Activated CD8-positive, alpha-beta T cell treated with anti-CD3 and anti-CD28 coated beads for 36 hours (primary cell): Measurements from ENCODE around the gene FN3KRP. TPM values are rescaled to one million over a fixed set of nuclear protein-coding genes. Genes with fewer than 3 reads are reported as not detected.
"Not testable (repeated sequence)": the region's sequence is repeated elsewhere in the genome, so short reads cannot be mapped to it uniquely, and the experiment has no call there.

Source experiments
- ATAC-seq: fragments of 200-7000 bp; cut with Tn5 transposase; one replicate; pipeline ENCODE4 v1.10.0; 2021; ENCODE audit warnings: mild to moderate bottlenecking, moderate library complexity
- CTCF ChIA-PET: fragments of 350-600 bp; sonication (Branson Sonifier 250); formaldehyde crosslinking; loops from one replicate; lab custom pipeline; 2021; ENCODE audit warnings: antibody characterized with exemption; lab: Charles Lee
- POLR2A ChIA-PET: fragments of 350-600 bp; sonication (Branson Sonifier 250); formaldehyde crosslinking; loops from one replicate; lab custom pipeline; 2021; ENCODE audit warnings: antibody characterized with exemption; lab: Charles Lee
- DNase-seq: peaks from one replicate; pipeline ENCODE4 v3.0.0-alpha.2; 2020
- H3K27ac Mint-ChIP-seq: one replicate; pipeline ENCODE4 v1.8.0; 2021; ENCODE audit warnings: mild to moderate bottlenecking, mixed read lengths
- H3K27me3 Mint-ChIP-seq: one replicate; pipeline ENCODE4 v1.8.0; 2021; ENCODE audit warnings: mixed read lengths
- H3K36me3 Mint-ChIP-seq: one replicate; pipeline ENCODE4 v1.8.0; 2021; ENCODE audit warnings: low read depth, mixed read lengths
- H3K4me1 Mint-ChIP-seq: one replicate; pipeline ENCODE4 v1.8.0; 2021; ENCODE audit warnings: low read depth, mixed read lengths
- H3K4me3 Mint-ChIP-seq: one replicate; pipeline ENCODE4 v1.8.0; 2021; ENCODE audit warnings: mild to moderate bottlenecking, moderate library complexity, mixed read lengths
- H3K9me3 Mint-ChIP-seq: one replicate; pipeline ENCODE4 v1.8.0; 2021; ENCODE audit warnings: mixed read lengths
- CTCF ChIP-seq: fragments of 200-600 bp; IDR thresholded peaks from one replicate; pipeline ENCODE4 v1.8.0; 2022; ENCODE audit warnings: antibody characterized with exemption, mild to moderate bottlenecking
- intact Hi-C: fragments of 100-400 bp; cut with micrococcal nuclease; formaldehyde crosslinking; loops from one replicate; pipeline ENCODE4 v1.10.0; 2022
- total RNA-seq, 2 experiments: library from RNA; stranded (reverse); gene quantifications; one replicate each; pipeline ENCODE4 v1.2.3, GENCODE V29; 2021

Gene FN3KRP
- total RNA-seq, 2 experiments from 2014 or later: 28.3 to 32.8 TPM

GRCh38 chr17:82767041-82767754 is 50.7 kb downstream of the FN3KRP start:
- Mint-ChIP-seq H3K9me3 (no peaks in the 10 kb centered on the region), H3K36me3 (peaks cover 34% of the 10 kb centered on the region), H3K4me1 (peaks cover 10% of the 10 kb centered on the region), H3K27ac (no peak overlapping the region), H3K27me3 (no peaks in the 10 kb centered on the region), H3K4me3 (no peak overlapping the region)
- ChIA-PET POLR2A (no interaction called here), CTCF (interaction anchor here (0.9 to 3.7 kb wide), 5 partner anchors 8 to 111 kb away, joined by 3 to 17 read pairs (median 5); no protein-coding TSS in a partner anchor)
- TF ChIP-seq CTCF: peak; percentile 73
- intact Hi-C loops: no loop called here
- DNase-seq (peak; percentile 72), ATAC-seq (no peak)

DNA sequence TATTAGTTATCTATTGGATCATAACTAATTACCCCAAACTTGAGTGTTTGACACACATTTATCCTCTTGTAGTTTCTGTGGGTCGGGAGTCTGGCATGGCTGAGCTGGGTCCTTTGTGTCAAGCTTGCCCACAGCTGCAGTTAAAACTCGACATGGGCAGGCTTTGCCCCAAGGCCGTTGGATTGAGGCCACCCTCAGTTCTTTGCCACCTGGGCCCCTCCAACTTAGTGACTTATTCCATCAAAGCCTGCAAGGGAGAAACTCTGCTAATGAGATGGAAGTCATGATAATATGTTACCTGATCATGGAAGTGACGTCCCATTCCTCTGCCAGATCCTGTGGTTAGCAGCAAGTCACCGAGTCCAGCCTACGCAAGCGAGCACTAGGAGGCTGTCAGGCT is 52.5 kb downstream of the FN3KRP start:
- ChIA-PET CTCF (interaction anchor here (1.0 to 2.0 kb wide), 3 partner anchors 11 to 100 kb away, joined by 3 to 7 read pairs (median 3); no protein-coding TSS in a partner anchor), POLR2A (interaction anchor here (0.7 kb wide), 1 partner anchor 633 kb away, joined by 3 read pairs; no protein-coding TSS in a partner anchor)
- H3K27me3 Mint-ChIP-seq: no peaks in the 10 kb centered on the region
- intact Hi-C loops: no loop called here
- ATAC-seq (no peak), DNase-seq (no peak)
- no peak for TF ChIP-seq CTCF
- peaks cover 7% of the 10 kb centered on the region for H3K4me1 Mint-ChIP-seq
- H3K36me3 Mint-ChIP-seq: peaks cover 36% of the 10 kb centered on the region
- H3K9me3 Mint-ChIP-seq: no peaks in the 10 kb centered on the region
- H3K27ac Mint-ChIP-seq: no peak overlapping the region
- no peak overlapping the region for H3K4me3 Mint-ChIP-seq

- no peak for ATAC-seq
These were observed 55.5 kb downstream of the FN3KRP start for GRCh38 chr17:82772026-82772425.

DNA sequence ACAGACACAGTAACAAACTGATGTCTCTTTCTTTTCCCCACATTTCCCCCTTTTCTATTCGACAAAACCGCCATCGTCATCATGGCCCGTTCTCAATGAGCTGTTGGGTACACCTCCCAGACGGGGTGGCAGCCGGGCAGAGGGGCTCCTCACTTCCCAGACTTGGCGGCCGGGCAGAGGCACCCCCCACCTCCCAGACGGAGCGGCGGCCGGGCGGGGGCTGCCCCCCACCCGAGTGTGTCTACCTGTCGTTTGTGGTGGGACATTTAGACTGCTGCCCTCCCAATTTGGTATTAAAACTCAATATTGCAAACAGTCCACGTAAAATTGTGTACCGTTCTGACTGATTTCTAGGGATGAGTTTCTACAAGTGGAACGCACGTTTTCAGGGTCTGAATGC is 58.0 kb downstream of the FN3KRP start:
- H3K27ac Mint-ChIP-seq, POLR2A ChIA-PET, intact Hi-C loops: not testable (repeated sequence)

More at GRCh38 chr17:82772026-82772425, 55.5 kb downstream of the FN3KRP start:
- intact Hi-C loops: no loop called here
- H3K36me3 Mint-ChIP-seq: peaks cover 32% of the 10 kb centered on the region
- ChIA-PET POLR2A (interaction anchor here (0.6 kb wide), 1 partner anchor 163 kb away, joined by 3 read pairs; no protein-coding TSS in a partner anchor), CTCF (interaction anchor here (1.6 to 1.7 kb wide), 2 partner anchors 10 to 104 kb away, joined by 4 to 9 read pairs; no protein-coding TSS in a partner anchor)
- no peak for TF ChIP-seq CTCF
- H3K4me3 Mint-ChIP-seq: no peak overlapping the region
- no peaks in the 10 kb centered on the region for H3K27me3 Mint-ChIP-seq
- DNase-seq: no peak
- peaks cover 20% of the 10 kb centered on the region for H3K4me1 Mint-ChIP-seq
- no peak overlapping the region for H3K27ac Mint-ChIP-seq
- no peaks in the 10 kb centered on the region for H3K9me3 Mint-ChIP-seq

GRCh38 chr17:82775001-82775823 is 58.7 kb downstream of the FN3KRP start:
- Mint-ChIP-seq H3K9me3 (no peaks in the 10 kb centered on the region), H3K36me3 (peaks cover 21% of the 10 kb centered on the region), H3K4me1 (peaks cover 21% of the 10 kb centered on the region), H3K27ac (no peak overlapping the region), H3K4me3 (no peak overlapping the region), H3K27me3 (no peaks in the 10 kb centered on the region)
- intact Hi-C loops: no loop called here
- CTCF ChIA-PET: interaction anchor here (0.6 to 6.1 kb wide), 12 partner anchors 10 to 426 kb away, joined by 3 to 26 read pairs (median 4); no protein-coding TSS in a partner anchor
- DNase-seq: peak; percentile 53
- TF ChIP-seq CTCF: peak; percentile 94
- POLR2A ChIA-PET: no interaction called here
- ATAC-seq: peak; percentile 61

More for the DNA sequence above, 58.0 kb downstream of the FN3KRP start:
- ATAC-seq, H3K27me3 Mint-ChIP-seq, DNase-seq, H3K9me3 Mint-ChIP-seq, H3K4me3 Mint-ChIP-seq: not testable (repeated sequence)
- peaks cover 21% of the 10 kb centered on the region for H3K4me1 Mint-ChIP-seq
- CTCF ChIA-PET: interaction anchor here (0.6 to 6.1 kb wide), 10 partner anchors 9 to 427 kb away, joined by 3 to 26 read pairs (median 5); no protein-coding TSS in a partner anchor
- peaks cover 24% of the 10 kb centered on the region for H3K36me3 Mint-ChIP-seq
